ENCODE data around the gene DOCK7. TPM values are rescaled to one million over a fixed set of nuclear protein-coding genes. Genes with fewer than 3 reads are reported as not detected.
"Not testable (repeated sequence)": the region's sequence is repeated elsewhere in the genome, so short reads cannot be mapped to it uniquely, and the experiment has no call there.

DOCK7 gene
- total RNA-seq, 2 donors from 2014 or later = 9.8 to 11.9 TPM

DNA sequence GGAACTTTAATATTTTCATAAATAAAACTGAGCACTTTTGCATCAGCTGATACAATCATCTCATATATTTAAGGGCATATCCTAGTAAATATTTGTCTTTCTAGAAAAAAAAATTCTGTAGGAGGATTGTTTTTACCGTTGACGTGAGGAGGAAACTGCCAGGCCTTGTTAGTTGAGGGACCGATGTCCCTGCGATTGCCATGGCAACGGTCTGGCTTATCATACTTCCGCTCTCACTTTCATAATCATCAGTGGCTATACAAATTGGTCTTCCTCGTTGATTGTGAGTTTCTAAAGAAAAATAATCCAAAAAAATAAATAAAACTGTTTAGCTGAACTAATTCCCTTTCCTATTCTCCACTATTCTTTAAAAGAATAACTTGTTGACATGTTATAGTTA lies 160.2 kb downstream of the DOCK7 start:
- H3K27me3 ChIP-seq = no peaks in the 10 kb centered on the region
- no peaks in the 10 kb centered on the region for H3K4me1 ChIP-seq
- no peak overlapping the region for H3K27ac ChIP-seq
- DNase-seq (ENCODE audit: low spot score) = no peak
- H3K9me3 ChIP-seq = no peaks in the 10 kb centered on the region
- TF ChIP-seq, protein P1, sequence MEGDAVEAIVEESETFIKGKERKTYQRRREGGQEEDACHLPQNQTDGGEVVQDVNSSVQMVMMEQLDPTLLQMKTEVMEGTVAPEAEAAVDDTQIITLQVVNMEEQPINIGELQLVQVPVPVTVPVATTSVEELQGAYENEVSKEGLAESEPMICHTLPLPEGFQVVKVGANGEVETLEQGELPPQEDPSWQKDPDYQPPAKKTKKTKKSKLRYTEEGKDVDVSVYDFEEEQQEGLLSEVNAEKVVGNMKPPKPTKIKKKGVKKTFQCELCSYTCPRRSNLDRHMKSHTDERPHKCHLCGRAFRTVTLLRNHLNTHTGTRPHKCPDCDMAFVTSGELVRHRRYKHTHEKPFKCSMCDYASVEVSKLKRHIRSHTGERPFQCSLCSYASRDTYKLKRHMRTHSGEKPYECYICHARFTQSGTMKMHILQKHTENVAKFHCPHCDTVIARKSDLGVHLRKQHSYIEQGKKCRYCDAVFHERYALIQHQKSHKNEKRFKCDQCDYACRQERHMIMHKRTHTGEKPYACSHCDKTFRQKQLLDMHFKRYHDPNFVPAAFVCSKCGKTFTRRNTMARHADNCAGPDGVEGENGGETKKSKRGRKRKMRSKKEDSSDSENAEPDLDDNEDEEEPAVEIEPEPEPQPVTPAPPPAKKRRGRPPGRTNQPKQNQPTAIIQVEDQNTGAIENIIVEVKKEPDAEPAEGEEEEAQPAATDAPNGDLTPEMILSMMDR (IDR thresholded peaks at IDR 0.05) = no peak
- no peak overlapping the region for H3K4me3 ChIP-seq
- H3K36me3 ChIP-seq = peaks cover 4% of the 10 kb centered on the region

- not testable (repeated sequence) for H3K4me3 ChIP-seq; H3K27me3 ChIP-seq; H3K4me1 ChIP-seq; H3K36me3 ChIP-seq; H3K9me3 ChIP-seq; H3K27ac ChIP-seq; DNase-seq (ENCODE audit: low spot score)
Measured at GRCh38 chr1:62527346-62527745, 160.8 kb downstream of the DOCK7 start.

- no peak overlapping the region for H3K4me3 ChIP-seq
- no peaks in the 10 kb centered on the region for H3K9me3 ChIP-seq
- DNase-seq (ENCODE audit: low spot score) = no peak
- H3K27me3 ChIP-seq = no peaks in the 10 kb centered on the region
- H3K36me3 ChIP-seq = no peaks in the 10 kb centered on the region
- no peak overlapping the region for H3K27ac ChIP-seq
- TF ChIP-seq, protein P1 (IDR thresholded peaks at IDR 0.05) = no peak
- H3K4me1 ChIP-seq = no peaks in the 10 kb centered on the region
Measured at GRCh38 chr1:62523860-62524259, 164.3 kb downstream of the DOCK7 start.

DNA sequence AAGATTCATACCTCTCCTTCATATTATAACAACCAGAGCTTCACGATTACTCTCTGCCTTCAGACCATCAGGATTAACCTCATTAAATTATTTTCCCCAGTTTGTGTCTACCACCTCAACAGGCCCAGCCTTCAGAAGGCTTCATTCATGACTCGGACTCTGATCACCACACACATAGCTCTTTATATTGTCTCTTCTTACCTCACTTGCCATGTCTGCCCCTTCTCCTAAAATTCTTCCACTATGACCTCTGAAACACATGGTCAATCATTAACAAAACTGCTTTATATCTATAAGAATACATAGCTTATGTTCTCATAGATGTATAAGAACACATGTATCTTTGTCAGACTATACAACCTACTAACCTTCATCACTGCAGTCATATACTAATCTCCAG lies 171.6 kb downstream of the DOCK7 start:
- no peaks in the 10 kb centered on the region for H3K27me3 ChIP-seq
- no peak overlapping the region for H3K4me3 ChIP-seq
- no peaks in the 10 kb centered on the region for H3K4me1 ChIP-seq
- no peak overlapping the region for H3K27ac ChIP-seq
- no peaks in the 10 kb centered on the region for H3K36me3 ChIP-seq
- H3K9me3 ChIP-seq = no peaks in the 10 kb centered on the region
- TF ChIP-seq, protein P1 (IDR thresholded peaks at IDR 0.05) = no peak
- DNase-seq (ENCODE audit: low spot score) = no peak

DNA sequence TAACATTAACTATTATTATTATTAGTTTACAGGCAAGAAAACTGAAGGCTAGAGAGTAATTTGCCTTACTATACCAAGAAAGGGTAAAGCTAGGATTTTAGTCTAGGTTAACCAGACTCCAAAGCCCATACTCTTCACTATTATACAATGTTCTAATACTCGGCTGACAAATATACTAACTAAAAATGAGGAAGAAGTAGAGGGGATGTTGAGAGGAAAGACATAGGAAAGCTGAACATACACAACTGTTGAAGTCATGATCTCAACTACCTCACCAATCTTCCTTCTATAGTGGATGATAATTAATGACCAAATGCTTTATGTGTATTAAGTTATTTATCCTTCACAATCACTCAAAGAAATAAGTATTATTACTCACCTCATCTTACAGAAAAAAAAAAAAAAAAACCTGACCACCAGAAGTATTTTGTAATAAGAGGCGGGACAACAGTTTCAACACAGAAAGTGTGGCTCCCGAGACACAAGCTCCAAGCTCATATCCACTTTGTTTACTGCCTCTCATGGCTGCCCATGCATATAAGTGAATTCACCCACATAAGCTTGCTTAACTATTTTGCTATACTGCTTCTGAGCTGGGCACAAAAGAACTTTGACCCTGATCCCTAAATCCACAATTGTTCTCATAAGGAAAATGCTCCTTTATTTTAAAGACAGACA lies 173.3 kb downstream of the DOCK7 start:
- H3K4me3 ChIP-seq = no peak overlapping the region
- H3K27ac ChIP-seq = no peak overlapping the region
- H3K9me3 ChIP-seq = no peaks in the 10 kb centered on the region
- H3K36me3 ChIP-seq = no peaks in the 10 kb centered on the region
- H3K4me1 ChIP-seq = no peaks in the 10 kb centered on the region
- no peaks in the 10 kb centered on the region for H3K27me3 ChIP-seq
- TF ChIP-seq, protein P1 (IDR thresholded peaks at IDR 0.05) = no peak
- DNase-seq (ENCODE audit: low spot score) = no peak

- no peaks in the 10 kb centered on the region for H3K27me3 ChIP-seq
- H3K36me3 ChIP-seq = no peaks in the 10 kb centered on the region
- no peaks in the 10 kb centered on the region for H3K9me3 ChIP-seq
- no peak for DNase-seq (ENCODE audit: low spot score)
- H3K27ac ChIP-seq = no peak overlapping the region
- no peak overlapping the region for H3K4me3 ChIP-seq
- H3K4me1 ChIP-seq = no peaks in the 10 kb centered on the region
- TF ChIP-seq, protein P1 (IDR thresholded peaks at IDR 0.05) = no peak
Measured at GRCh38 chr1:62513013-62513412, 175.2 kb downstream of the DOCK7 start.

Measured in right atrium auricular region (tissue), 2 donors.